ENCODE data around the gene SEC24C. TPM values are rescaled to one million over a fixed set of nuclear protein-coding genes. Genes with fewer than 3 reads are reported as not detected.

Gene SEC24C
- total and polyA plus RNA-seq, 8 donors, result 59.9 to 88.1 (median 64.9) TPM

- ATAC-seq (peak; percentile 1), DNase-seq (no peak)
- intact Hi-C loops (cut with DNase I), result no loop called here
- H3K36me3 ChIP-seq, result peaks cover 0 to 24% of the 10 kb centered on the region in 2 donors
- H3K4me3 ChIP-seq, result peak overlapping the region; percentile 85 to 95
- peak overlapping the region; percentile 90 to 94 for H3K27ac ChIP-seq
- no peak for TF ChIP-seq CTCF (IDR thresholded peaks at IDR 0.05)
- H3K27me3 ChIP-seq, result no peaks in the 10 kb centered on the region
- H3K9me3 ChIP-seq, result no peaks in the 10 kb centered on the region
- peaks cover 30 to 45% of the 10 kb centered on the region in 2 donors for H3K4me1 ChIP-seq
Measured at GRCh38 chr10:73743327-73743904, 756 bp upstream of the SEC24C start.

GRCh38 chr10:73744664-73744975, 448 bp downstream of the SEC24C start:
- no peaks in the 10 kb centered on the region for H3K27me3 ChIP-seq
- ATAC-seq (peak; percentile 51), DNase-seq (peak in 2 of 4 donors; percentile 58 to 65)
- H3K4me3 ChIP-seq, result peak overlapping the region; percentile 85 to 95
- H3K36me3 ChIP-seq, result peaks cover 0 to 36% of the 10 kb centered on the region in 2 donors
- intact Hi-C loops (cut with DNase I), result no loop called here
- no peaks in the 10 kb centered on the region for H3K9me3 ChIP-seq
- H3K27ac ChIP-seq, result peak overlapping the region; percentile 90 to 94
- H3K4me1 ChIP-seq, result peaks cover 35 to 57% of the 10 kb centered on the region in 2 donors
- no peak for TF ChIP-seq CTCF (IDR thresholded peaks at IDR 0.05)

- H3K27ac ChIP-seq, result no peak overlapping the region
- no peak for DNase-seq
- H3K27me3 ChIP-seq, result no peaks in the 10 kb centered on the region
- intact Hi-C loops (cut with DNase I), result no loop called here
- no peaks in the 10 kb centered on the region for H3K9me3 ChIP-seq
- no peak for TF ChIP-seq CTCF (IDR thresholded peaks at IDR 0.05)
- no peak overlapping the region for H3K4me3 ChIP-seq
- peaks cover 35 to 65% of the 10 kb centered on the region in 2 donors for H3K4me1 ChIP-seq
- ATAC-seq, result no peak
- peaks cover 0 to 52% of the 10 kb centered on the region in 2 donors for H3K36me3 ChIP-seq
Measured at GRCh38 chr10:73746721-73747120, 2.5 kb downstream of the SEC24C start.

GRCh38 chr10:73750819-73751218, 6.6 kb downstream of the SEC24C start:
- ATAC-seq (no peak), DNase-seq (no peak)
- Histone ChIP-seq H3K36me3 (peaks cover 0 to 93% of the 10 kb centered on the region in 2 donors), H3K9me3 (no peaks in the 10 kb centered on the region), H3K4me3 (no peak overlapping the region), H3K27ac (no peak overlapping the region), H3K27me3 (no peaks in the 10 kb centered on the region), H3K4me1 (peaks cover 13 to 41% of the 10 kb centered on the region in 2 donors)
- intact Hi-C loops (cut with DNase I), result no loop called here
- no peak for TF ChIP-seq CTCF (IDR thresholded peaks at IDR 0.05)

- Histone ChIP-seq H3K4me1 (no peaks in the 10 kb centered on the region), H3K27ac (no peak overlapping the region), H3K36me3 (peaks cover 0 to 82% of the 10 kb centered on the region in 2 donors), H3K27me3 (no peaks in the 10 kb centered on the region), H3K4me3 (no peak overlapping the region), H3K9me3 (no peaks in the 10 kb centered on the region)
- no peak for DNase-seq
- intact Hi-C loops (cut with DNase I), result no loop called here
- TF ChIP-seq CTCF (IDR thresholded peaks at IDR 0.05), result no peak
- no peak for ATAC-seq
Measured at GRCh38 chr10:73756183-73756582, 12.0 kb downstream of the SEC24C start.
